IPS-NIHi7 (cell line): ENCODE results near the gene TNP2.
A peak's percentile ranks its signal among the peaks of the same experiment; 100 is the strongest.

Source experiments
- DNase-seq: peaks from one replicate; pipeline ENCODE4 v3.0.0; 2012; ENCODE audit warnings: mixed read lengths; ENCODE audit errors: extremely low spot score

TNP2 gene

GRCh38 chr16:11277607-11278337, 8.6 kb upstream of the TNP2 start:
- DNase-seq, result no peak

- no peak for DNase-seq
Observed at GRCh38 chr16:11276896-11277593, 7.9 kb upstream of the TNP2 start.

- DNase-seq, result no peak
Observed at GRCh38 chr16:11276143-11276895, 7.2 kb upstream of the TNP2 start, which contains the start of gene PRM2. TSS of gene PRM2 (minus strand) at chr16:11276480. CDS start at chr16:11276370, 110 bp downstream.

GRCh38 chr16:11274964-11275363, 5.8 kb upstream of the TNP2 start:
- DNase-seq, result no peak

GRCh38 chr16:11273721-11274324, 4.7 kb upstream of the TNP2 start:
- DNase-seq, result no peak

- no peak for DNase-seq
Observed at GRCh38 chr16:11272921-11273720, 4.0 kb upstream of the TNP2 start, which contains the start of gene PRM3. TSS of gene PRM3 (minus strand) at chr16:11273629. CDS start at chr16:11273595, 34 bp downstream.

- no peak for DNase-seq
Observed at GRCh38 chr16:11272484-11272883, 3.4 kb upstream of the TNP2 start.

- DNase-seq, result no peak
Observed at GRCh38 chr16:11271610-11272009, 2.5 kb upstream of the TNP2 start.

GRCh38 chr16:11270602-11271162, 1.6 kb upstream of the TNP2 start:
- no peak for DNase-seq

- no peak for DNase-seq
Observed at GRCh38 chr16:11265124-11265523, 4.0 kb downstream of the TNP2 start.

GRCh38 chr16:11264155-11264832, 4.8 kb downstream of the TNP2 start:
- no peak for DNase-seq

GRCh38 chr16:11263737-11264136, 5.4 kb downstream of the TNP2 start:
- DNase-seq, result no peak

GRCh38 chr16:11262915-11263314, 6.2 kb downstream of the TNP2 start:
- DNase-seq, result no peak

- DNase-seq, result no peak
Observed at GRCh38 chr16:11260596-11260966, 8.5 kb downstream of the TNP2 start.

GRCh38 chr16:11259655-11260595, 9.2 kb downstream of the TNP2 start:
- no peak for DNase-seq

- DNase-seq, result no peak
Observed at GRCh38 chr16:11258553-11259492, 10.3 kb downstream of the TNP2 start.

GRCh38 chr16:11257131-11257938, 11.8 kb downstream of the TNP2 start:
- peak; percentile 88 for DNase-seq
